ENCODE data around the gene NEK8.

Gene NEK8

GRCh38 chr17:28728364-28729200, at the start of gene NEK8:
TSS of gene NEK8 (plus strand) at chr17:28728788. CDS start at chr17:28728814, 26 bp downstream.
- peak; percentile 95 for DNase-seq

GRCh38 chr17:28682655-28683054, 45.9 kb upstream of the NEK8 start:
- DNase-seq: no peak

DNA sequence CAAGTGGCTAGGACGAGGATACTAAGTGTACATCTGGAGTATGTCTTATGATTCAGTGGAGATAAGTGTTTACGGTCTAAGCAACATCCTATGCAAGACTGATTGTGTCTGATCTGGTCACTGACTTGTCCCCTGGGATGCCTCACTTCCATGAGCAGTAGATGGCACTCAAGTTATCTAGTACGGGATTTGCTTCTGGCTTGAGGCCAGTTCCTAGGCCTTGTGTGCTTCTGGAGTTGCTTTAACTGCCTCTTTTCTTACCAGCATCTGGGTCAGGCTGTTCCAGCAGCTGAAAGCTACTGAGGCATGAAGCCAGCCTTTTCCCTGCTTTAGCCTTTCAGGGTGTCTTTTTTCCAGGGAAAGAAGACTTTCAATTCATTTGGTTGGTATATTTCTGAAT, 43.6 kb upstream of the NEK8 start:
- DNase-seq: no peak

- DNase-seq: no peak
Measured at GRCh38 chr17:28685366-28685765, 43.2 kb upstream of the NEK8 start.

- no peak for DNase-seq
Measured at GRCh38 chr17:28686296-28686695, 42.3 kb upstream of the NEK8 start.

DNA sequence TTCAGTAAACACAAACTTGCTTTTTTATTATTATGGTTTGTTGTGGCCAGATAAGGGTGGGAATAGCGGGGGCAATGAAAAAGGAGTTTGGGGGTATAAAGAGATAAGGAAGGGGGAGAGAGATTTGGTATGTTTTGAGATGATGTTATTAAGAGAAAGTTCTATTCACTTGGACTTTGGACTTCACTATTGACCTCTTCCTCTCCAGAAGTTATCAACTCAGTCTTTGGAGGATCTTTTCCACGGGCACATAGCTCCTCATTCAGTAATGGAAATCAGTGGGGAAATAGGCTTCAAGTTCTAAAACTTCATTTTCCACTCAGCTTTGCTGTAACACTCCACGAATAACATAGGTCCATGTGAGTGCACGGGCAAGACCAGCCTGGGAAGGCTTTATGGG, 40.1 kb upstream of the NEK8 start:
- no peak for DNase-seq

GRCh38 chr17:28689011-28689410, 39.6 kb upstream of the NEK8 start:
- DNase-seq: no peak

DNA sequence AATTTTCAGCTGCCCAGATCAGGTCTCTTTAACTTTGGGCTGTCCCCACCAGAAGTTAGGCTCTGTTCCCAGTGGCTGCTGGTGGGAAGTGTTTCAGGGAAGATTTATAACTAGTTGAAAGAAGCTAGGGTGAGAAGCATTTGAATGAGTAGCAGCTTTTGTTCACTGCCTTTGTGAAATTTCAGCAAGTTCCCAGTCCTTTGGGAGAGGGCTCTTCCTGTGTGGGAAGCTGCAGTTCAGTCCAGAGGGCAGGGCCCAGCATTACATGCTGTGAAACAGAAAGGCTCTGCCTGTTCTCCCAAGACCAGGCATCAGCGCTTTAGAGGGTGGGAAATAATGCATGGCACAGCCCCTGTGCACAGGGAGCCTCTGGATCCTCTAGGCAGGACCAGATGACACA, 34.7 kb upstream of the NEK8 start:
- DNase-seq: no peak

DNA sequence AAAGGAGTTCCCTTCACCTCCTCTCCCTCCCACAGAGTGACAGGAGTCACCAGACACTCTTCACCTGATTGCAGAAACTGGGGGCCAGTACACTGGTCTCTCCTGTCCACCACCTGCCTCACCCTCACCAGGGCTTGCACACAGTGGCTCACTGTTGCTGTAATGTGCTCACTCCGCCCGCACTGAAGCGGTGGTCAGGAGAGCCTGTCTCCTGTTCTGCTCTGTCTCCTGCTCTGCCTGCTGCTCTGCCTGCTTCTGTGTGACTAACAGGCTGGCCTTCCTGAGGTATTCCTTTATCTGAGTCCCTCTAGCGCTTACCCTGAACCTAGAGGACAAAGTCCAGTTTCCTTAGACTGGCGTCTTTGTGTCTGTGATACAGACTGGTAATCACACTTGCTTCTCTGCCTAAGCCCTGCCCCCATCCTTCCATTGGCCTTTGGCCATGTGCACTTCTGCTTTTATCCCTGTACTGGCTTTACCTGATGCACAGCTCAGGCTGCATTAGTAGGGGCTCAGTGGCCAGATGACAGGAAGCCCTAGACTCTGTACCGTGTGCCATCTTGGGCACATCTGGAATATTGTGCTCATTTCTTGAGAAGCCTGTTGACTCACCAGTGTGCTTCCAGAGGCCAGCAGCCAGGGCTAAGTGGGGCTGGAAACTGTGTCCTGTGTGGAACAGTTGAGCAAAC, 30.2 kb upstream of the NEK8 start:
- DNase-seq: no peak

GRCh38 chr17:28700278-28700677, 28.3 kb upstream of the NEK8 start:
- no peak for DNase-seq

- no peak for DNase-seq
Measured at GRCh38 chr17:28700830-28701492, 27.6 kb upstream of the NEK8 start.

DNA sequence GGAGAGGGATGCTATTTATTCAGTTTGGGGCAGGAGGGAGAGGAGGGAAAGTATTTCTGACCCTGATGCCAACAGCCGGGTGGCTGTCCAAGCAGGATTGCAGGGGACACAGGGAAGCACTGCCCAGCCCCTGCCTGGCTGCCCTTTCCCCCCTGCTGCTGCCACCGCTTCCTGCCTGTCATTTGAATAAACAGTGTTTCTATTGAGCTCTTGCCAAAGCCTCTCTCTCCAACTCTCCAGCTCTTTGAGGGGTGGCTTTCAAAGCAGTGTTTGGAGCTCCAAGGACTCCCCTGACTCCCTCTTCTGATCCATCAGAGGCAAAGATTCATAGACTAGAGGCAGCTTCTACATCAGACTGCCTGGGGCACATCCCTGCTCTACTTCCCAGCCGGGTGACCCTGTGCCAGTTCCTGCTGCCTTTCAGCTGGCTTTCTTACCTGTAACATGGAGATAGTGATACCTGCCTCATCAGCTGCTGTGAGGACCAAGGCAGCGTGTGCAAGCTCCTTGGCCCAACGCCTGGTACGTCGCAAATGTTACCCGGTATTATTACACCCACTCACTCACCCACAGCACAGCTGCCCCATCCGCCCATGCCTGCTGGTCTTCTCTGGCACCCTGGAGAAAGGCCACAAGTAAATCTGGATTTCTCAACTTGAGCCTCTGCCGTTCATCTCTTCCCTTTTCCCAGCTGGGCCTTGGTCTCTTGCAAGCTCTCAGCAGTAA, 26.4 kb upstream of the NEK8 start:
- no peak for DNase-seq

DNA sequence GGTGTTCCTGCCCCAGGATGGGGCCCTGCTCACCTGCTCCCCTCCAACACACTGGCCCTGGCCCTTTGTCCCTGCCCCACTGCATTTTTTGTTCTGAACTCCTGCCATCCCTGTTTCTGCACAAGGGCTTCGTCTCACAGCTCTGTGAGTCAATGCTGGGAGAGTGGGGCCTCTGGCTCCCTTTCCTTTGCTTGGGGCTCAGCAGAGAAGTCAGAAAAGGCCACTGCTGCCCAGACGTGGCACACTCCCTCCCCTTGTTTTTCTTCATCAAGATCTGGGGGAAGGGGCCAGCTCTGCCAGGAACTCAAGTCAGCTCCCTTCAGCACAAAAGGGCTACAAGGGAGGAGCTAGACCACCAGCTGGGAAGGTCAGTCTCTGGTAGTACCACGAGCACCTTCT, 25.8 kb upstream of the NEK8 start:
- DNase-seq: no peak

GRCh38 chr17:28703552-28704218, 24.9 kb upstream of the NEK8 start:
- no peak for DNase-seq

DNA sequence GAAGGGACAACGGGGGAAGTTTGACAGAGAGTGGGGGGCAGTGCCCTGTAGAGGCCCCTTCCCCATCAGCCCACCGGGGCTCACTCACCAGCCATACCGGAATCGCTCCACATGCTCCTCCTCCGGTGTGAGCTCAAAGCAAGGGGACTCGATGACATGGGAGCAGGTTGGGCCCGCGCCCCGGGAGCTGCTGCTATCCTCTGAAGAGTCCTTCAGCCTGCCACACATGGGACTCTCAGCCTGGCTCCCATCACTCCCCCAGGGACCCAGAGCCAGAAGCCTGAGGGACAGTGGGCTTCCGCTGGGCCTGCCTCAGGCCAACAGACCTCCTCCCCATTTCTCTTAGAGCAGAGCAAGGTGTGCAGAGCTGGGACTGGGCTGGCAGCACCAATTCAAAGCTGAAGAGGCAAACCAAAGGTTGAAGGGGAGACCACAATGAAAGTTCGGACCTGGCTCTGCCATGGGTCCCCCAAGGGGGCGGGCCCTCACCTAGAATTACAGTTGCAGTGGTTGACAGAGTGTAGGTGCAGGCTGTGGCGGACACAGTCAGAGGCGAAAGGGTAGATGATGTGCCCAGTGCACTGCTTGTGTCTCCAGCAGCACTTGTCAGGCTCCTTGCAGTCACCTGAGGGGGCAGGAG, 24.2 kb upstream of the NEK8 start:
- DNase-seq: no peak

DNA sequence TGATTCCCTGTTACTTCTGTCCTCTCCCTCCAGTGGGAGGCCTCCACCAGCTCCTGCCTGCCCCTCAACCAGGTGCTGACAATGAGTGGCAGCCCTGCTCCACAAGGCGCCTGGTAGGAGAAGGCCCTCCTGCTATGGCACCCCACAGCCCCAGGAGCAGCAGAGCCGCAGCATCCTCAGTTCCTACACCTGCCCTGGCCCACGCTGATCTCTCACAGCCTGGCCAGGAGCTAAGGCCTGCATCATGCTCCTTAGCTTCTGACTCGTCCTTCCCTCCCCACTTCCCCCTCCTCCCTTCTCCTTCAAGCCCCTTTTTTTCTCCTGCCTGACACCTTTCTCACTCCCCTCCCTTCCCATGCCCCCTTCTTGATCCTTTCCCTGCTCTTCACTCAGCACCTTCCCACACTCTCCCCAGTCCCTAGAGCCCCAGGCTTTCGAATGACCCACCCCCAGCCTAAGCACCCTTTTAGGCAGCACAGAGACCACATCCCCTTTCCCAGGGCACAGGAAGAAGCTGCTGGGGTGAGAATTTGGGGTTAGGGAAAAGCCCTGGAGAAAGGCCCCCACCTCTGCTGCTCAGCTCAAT, 23.4 kb upstream of the NEK8 start:
- DNase-seq: no peak

DNA sequence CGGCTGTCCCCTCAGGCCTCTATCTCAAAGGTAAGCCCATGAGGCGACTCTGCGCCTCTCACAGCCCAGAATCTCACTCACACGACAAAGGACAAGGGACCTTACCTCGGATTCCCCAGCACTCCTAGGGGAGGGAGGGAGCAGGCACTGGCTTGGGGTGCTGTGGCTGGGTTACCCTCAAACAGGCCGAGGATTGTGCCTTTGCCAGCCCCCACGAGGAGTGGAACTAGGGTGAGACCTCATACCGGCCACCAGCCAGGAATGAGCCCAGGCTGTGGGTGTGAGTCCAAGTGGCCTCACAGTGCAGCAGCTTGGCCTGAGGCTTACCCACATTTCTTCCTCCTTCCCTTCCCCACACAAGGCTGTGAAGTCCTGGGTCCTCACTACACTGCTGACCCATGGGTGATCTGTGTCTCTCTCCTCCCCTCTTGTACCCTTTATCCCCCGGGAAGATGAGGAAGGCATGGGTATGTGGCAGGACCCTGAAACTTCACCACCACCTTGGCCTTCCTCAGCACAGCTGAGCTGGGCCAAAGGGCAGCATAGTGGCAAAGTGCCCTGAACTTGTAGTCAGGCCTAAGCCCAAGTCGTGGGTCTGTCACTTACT, 22.8 kb upstream of the NEK8 start:
- no peak for DNase-seq

GRCh38 chr17:28706471-28707338, 21.9 kb upstream of the NEK8 start:
- no peak for DNase-seq

DNA sequence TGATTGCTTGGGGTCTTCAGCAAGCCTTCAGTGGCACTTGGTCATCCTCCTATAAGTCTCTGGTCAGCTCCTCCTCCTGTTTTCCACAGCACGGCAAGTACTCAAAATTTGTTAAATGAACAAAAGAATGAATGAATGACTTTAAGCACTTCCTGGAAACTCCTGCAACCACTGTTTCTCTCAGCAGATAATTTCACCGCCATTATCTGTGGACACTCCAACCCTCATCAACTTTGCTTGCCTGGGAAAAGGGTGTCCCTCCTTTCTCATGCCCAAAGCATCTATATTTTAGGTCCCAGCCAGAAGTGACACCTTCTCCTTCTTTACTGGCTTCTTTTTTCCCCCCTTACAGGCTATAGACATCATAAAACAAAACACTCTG, 21.3 kb upstream of the NEK8 start:
- DNase-seq: no peak

Data from RPMI8226 (cell line).